GM12878 (cell line): ENCODE measurements around the gene ENPP6. TPM values are rescaled to one million over a fixed set of nuclear protein-coding genes. Genes with fewer than 3 reads are reported as not detected.

Experiments used
- BRCA1 ChIP-seq: IDR thresholded peaks from 2 replicates; pipeline ENCODE4 v1.6.1; 2011; ENCODE audit warnings: low read depth, low read length, improper control_type of control experiment
- ZNF217 ChIP-seq: fragments of 450-650 bp; IDR thresholded peaks from 2 replicates; pipeline ENCODE4 v1.6.1; 2017; ENCODE audit warnings: antibody characterized with exemption, mild to moderate bottlenecking
- ZNF622 ChIP-seq: fragments of 450-650 bp; IDR thresholded peaks from 2 replicates; pipeline ENCODE4 v1.6.1; 2017; ENCODE audit warnings: mild to moderate bottlenecking, inconsistent platforms
- polyA plus RNA-seq, 11 experiments: library from polyadenylated mRNA; depleted of rRNA in 4 of 11; unstranded in 6 of 11; stranded (reverse) in 5 of 11; fragments of >200 nt; fragmentation: Nextera tagmentation in 4 of 11; fragmentation: Illumina TruSeq in 1 of 11; extraction: Ambion mirVana in 4 of 11; extraction: Trizol in 1 of 11; gene quantifications; 1 replicate in 1 of 11; 2 replicates in 10 of 11; pipeline versions ENCODE4 v1.2.1 to v1.2.3, GENCODE V29; 2011 to 2016; ENCODE audit warnings: inconsistent platforms in 2 of 11, missing spikeins in 2 of 11, low read depth in 1 of 11
- total RNA-seq, 4 experiments: library from RNA; depleted of rRNA in 3 of 4; stranded (reverse); fragments of >200 nt in 3 of 4; fragmentation: Illumina TruSeq in 1 of 4; extraction: Trizol in 1 of 4; gene quantifications; 2 replicates each; pipeline versions ENCODE4 v1.2.1 to v1.2.3, GENCODE V29; 2013 to 2021
- TF ChIP-seq, protein P1 (sequence below): fragments of 450-650 bp; conservative IDR thresholded peaks from 2 replicates; pipeline ENCODE4 v1.6.1; 2017; ENCODE audit warnings: mild to moderate bottlenecking, moderate library complexity
- TF ChIP-seq, protein P2 (sequence below): fragments of 450-650 bp; formaldehyde crosslinking; IDR thresholded peaks from 2 replicates; pipeline ENCODE4 v1.4.0; 2020; ENCODE audit warnings: mild to moderate bottlenecking, moderate library complexity

ENPP6 gene
- total and polyA plus RNA-seq, 10 of the 15 experiments (the other 5 are each of a cell fraction or from before 2014, with no cell fraction given) = 0.04 to 1.0 (median 0.44) TPM; not detected in 1

DNA sequence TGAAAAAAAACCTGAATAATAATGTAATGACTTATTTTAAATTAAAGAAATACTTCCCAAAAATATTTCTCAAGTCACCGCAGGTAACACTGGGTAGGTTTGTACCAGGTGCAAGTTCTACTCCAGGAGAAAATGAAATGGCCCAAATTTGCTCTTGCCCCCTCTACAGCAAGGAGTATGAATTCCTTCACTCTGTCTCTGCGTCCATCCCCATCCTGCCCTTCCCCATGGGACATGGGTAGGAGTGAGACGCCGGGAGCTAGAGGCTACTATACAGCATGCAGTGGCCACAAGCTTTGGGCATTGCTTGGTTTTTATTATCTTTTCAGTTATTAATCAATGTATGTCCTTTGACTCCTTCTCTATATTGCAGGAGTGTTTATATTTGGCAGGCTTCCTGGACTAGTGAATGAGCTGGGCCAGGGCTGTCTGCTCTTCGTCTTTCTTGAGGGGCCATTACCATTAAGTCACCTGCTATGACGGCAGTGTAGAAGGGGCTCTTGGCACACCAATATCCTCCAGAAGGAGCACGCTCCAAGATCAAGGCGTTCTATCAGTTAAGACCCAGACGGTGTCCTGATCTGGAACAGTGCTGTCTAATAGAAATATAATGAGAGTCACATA is 149.6 kb downstream of the ENPP6 start (continued):
- TF ChIP-seq, protein P1, sequence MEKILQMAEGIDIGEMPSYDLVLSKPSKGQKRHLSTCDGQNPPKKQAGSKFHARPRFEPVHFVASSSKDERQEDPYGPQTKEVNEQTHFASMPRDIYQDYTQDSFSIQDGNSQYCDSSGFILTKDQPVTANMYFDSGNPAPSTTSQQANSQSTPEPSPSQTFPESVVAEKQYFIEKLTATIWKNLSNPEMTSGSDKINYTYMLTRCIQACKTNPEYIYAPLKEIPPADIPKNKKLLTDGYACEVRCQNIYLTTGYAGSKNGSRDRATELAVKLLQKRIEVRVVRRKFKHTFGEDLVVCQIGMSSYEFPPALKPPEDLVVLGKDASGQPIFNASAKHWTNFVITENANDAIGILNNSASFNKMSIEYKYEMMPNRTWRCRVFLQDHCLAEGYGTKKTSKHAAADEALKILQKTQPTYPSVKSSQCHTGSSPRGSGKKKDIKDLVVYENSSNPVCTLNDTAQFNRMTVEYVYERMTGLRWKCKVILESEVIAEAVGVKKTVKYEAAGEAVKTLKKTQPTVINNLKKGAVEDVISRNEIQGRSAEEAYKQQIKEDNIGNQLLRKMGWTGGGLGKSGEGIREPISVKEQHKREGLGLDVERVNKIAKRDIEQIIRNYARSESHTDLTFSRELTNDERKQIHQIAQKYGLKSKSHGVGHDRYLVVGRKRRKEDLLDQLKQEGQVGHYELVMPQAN = no peak
- TF ChIP-seq ZNF217 (no peak), BRCA1 (no peak), ZNF622 (no peak)
- TF ChIP-seq, protein P2, sequence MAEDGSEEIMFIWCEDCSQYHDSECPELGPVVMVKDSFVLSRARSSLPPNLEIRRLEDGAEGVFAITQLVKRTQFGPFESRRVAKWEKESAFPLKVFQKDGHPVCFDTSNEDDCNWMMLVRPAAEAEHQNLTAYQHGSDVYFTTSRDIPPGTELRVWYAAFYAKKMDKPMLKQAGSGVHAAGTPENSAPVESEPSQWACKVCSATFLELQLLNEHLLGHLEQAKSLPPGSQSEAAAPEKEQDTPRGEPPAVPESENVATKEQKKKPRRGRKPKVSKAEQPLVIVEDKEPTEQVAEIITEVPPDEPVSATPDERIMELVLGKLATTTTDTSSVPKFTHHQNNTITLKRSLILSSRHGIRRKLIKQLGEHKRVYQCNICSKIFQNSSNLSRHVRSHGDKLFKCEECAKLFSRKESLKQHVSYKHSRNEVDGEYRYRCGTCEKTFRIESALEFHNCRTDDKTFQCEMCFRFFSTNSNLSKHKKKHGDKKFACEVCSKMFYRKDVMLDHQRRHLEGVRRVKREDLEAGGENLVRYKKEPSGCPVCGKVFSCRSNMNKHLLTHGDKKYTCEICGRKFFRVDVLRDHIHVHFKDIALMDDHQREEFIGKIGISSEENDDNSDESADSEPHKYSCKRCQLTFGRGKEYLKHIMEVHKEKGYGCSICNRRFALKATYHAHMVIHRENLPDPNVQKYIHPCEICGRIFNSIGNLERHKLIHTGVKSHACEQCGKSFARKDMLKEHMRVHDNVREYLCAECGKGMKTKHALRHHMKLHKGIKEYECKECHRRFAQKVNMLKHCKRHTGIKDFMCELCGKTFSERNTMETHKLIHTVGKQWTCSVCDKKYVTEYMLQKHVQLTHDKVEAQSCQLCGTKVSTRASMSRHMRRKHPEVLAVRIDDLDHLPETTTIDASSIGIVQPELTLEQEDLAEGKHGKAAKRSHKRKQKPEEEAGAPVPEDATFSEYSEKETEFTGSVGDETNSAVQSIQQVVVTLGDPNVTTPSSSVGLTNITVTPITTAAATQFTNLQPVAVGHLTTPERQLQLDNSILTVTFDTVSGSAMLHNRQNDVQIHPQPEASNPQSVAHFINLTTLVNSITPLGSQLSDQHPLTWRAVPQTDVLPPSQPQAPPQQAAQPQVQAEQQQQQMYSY (CRISPR knock-in tag) = no peak
